Measurements from ENCODE around the gene STYXL1.
A peak's percentile ranks its signal among the peaks of the same experiment; 100 is the strongest.

The STYXL1 gene

GRCh38 chr7:75971961-75972763, 75.6 kb downstream of the STYXL1 start:
- DNase-seq: no peak

- no peak for DNase-seq
These were observed 76.4 kb downstream of the STYXL1 start for GRCh38 chr7:75971309-75971960.

DNA sequence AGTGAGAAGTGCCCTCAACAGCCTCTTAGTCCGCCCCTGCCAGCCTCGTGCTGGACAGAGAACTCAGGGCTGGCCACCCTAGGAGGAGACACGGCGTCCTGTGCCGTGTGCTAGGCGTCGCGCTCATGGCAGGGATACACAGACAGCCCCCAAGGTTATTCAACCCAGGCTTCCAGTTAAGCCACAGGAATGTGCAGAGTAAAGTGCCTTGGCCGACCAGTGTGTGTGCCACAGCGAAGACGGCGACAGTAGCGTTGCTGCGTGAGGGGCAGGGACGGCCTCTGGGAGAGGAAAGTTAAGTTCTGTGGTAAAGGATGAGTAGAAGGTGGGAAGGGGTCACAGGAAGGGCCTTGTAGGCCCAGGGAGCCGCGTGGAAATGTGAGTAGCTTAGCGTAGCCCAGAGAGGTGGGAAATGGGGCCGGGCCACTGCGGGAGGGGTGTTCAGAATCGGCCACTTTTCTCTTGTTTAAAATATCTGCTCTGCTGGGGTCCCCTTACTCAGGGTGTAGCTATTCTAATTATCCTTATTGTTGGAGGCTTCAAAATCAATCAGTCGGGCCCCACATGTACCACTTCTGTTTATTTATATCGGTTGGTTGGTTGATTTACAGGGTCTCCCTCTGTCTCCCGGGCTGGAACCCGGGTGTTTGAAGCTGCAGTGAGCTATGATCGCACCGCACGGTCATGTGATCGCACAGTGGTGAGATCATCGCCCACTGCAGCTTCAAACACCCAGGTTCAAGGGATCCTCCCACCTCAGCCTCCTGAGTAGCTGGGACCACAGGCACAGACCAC, 77.9 kb downstream of the STYXL1 start:
- no peak for DNase-seq

GRCh38 chr7:75969182-75969581, 78.6 kb downstream of the STYXL1 start:
- DNase-seq: no peak

- no peak for DNase-seq
These were observed 79.2 kb downstream of the STYXL1 start for GRCh38 chr7:75968561-75969001.

DNA sequence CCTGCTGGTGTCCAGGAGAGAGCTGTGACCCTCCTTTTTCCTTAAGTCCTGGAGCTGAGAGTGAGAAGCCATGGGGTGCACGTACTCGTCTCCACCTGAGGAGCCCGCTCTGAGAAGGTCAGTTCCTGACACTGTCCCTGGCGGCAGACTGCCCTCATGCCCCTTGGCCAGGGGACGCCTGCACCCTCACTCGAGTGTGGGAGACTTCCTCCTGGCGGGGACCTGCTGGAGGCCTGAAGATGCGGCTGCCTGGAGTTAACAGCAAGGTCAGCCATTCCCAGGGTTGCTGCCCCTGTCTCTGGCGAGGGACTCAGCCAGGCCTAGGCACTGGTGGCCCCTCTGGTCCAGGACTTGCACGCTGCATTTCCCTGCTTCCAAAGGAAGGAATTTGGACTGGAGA, 79.8 kb downstream of the STYXL1 start:
- DNase-seq: no peak

DNA sequence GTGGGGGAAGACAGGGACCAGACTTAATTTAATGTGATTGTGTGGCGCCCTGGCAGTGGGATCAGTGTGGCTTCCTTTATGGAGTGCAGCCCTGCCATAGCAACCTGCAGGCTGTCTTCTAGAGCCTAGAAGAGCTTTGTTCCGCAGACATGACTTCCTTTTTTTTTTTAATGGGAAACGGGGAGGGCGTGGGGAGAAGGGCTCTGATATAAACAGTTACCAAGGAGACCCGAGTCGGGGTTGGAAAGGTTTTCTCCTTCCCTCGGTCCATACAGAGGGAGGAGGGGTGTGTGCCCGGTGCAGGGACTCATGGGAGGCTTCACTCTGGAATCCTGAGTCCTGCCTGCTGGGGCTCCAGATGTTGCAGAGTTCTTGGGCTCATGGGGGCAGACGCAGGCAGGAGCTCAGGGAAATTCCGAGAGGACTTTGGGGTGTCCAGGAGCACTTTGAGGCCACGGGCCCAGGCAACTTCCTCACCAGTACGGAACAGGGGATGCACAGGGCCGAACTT, 80.3 kb downstream of the STYXL1 start:
- no peak for DNase-seq

- DNase-seq: no peak
These were observed 80.7 kb downstream of the STYXL1 start for GRCh38 chr7:75967055-75967454.

DNA sequence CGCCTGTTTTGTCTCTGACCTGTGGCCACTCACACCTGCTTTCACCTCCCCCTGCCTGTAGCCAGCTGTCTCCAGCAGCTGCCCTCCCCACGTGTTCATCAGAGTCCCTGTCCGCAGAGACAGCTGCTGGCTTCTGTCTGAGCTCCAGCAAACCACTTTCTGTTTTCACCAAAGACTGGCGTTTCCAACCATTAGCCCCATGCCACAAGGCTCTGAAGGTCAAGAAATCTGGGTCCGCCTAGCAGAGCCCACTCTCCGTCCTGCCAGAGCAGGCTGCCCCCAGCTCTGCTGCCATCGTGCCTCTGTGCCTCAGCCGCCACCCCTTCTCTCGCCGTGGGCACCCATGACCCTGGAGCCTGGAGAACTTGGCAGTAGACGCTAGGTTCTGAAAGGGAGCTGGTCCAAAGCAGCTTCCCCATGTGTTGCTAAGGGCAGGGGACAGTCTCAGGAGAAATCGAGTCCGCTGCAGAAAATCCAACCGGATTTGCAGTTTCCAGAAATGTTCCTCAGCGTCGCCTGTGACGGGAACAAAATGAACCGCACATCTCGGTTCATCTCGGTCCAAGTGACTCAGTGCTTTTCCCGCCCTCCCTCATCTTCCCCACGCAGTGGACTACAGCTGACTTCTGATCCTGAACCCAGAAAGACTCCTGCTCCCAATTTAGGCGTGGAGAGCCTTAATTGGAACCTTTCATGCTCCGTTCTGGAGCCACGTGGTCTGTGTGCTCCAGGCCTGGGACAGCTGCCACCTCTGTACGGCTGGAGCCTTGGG, 81.4 kb downstream of the STYXL1 start:
- DNase-seq: peak; percentile 41

GRCh38 chr7:75965617-75966016, 82.2 kb downstream of the STYXL1 start:
- no peak for DNase-seq

DNA sequence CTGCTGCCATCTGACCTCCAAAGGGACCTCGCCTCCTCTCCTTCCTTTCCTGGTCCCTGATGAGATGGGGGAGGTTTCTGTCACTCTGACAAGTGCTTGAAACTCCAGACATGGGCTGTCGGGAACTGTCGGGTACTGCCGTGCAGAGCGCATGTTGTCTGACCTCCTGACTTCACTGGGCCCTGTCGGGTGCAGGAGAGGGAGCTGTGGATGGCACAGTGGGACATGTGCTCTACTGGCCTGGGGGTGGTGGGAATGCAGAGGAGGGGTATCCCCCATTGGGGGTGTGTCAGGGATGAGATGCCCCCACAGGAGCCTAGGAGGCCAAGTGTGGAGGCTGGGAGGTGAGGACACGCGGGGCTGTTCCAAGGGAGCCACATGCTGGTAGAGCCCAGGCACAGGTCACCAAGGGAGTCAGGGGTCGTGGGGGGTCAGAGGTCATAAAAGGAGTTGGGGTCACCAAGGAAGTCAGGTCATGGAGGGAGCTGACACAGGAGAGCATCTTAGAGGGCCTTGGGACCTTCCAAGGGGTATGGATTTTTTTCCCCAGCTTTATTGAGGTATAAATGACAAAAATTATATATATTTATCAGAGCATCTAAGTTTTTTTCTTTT, 84.3 kb downstream of the STYXL1 start:
- no peak for DNase-seq

- no peak for DNase-seq
These were observed 85.0 kb downstream of the STYXL1 start for GRCh38 chr7:75962607-75963380.

DNA sequence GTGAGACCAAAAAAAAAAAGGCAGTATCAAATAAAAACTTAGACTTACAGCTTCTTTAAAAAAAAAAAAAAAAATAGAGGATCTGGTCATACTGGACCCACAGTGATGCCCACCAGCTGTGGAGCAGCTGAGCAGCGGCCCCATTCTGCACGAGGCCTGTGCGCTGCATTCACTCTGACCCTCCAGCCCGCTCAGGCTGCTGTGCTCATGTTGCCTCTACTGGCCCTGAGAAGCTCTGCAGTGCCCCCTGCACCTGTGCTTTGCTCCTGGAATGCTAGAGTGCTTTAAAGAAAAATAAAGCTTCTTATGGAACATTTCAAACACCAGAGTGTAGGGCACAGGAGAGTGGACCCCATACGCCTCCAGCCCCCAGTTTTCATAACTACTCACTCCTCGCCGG, 86.6 kb downstream of the STYXL1 start:
- DNase-seq: no peak

DNA sequence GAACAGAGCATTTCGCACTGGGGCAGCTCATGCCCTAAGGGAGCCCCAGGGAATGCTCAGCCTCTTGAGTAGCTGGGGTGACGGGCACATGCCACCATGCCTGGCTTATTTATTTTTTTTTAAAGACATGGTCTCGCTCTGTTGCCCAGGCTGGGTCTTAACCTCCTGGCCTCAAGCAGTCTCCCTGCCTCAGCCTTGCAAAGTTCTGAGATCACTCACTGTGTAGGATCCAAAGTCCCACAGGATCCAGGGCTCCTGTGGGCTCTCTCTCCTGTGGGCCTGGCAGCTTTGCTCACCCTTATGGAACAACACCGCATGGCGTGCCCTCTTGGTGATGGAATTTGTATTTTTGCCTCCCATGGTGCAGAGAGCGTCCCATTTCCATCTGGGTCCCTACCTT, 87.4 kb downstream of the STYXL1 start:
- DNase-seq: no peak

- no peak for DNase-seq
These were observed 88.8 kb downstream of the STYXL1 start for GRCh38 chr7:75958802-75959543.

DNA sequence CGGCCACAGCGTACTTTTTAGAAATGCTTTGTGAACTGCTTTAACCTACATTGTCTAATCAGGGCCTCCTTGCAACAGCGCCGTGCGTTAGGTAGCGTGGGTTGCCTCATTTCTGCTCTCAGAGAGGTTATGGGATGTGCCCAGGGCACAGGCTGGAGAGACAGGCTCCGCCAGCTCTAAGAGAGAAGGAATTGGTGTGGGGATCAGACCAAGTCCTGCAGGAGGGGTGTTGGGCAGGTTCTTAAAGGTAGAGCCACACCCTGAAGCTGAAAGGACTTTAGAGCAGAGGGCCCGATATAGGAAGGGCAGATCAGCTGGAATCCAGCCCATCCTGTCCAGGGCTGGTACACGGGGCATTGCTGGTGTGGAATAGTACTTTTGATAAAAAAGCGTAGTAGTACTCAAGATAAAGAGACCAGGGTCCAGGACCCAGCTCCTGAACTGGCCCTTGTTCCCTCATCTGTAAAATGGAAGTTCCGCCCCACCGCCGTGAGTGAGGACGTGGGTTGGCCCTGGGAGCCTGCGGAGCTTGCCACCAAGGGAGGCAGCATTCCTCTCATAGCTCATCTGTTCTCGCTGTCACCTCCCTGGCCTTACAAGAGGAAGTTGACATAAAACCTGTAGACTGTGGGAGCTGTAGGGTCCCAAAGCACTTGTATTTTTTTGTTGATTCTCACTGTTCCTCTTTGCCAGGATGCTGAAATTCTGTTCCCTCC, 90.6 kb downstream of the STYXL1 start:
- DNase-seq: no peak

DNA sequence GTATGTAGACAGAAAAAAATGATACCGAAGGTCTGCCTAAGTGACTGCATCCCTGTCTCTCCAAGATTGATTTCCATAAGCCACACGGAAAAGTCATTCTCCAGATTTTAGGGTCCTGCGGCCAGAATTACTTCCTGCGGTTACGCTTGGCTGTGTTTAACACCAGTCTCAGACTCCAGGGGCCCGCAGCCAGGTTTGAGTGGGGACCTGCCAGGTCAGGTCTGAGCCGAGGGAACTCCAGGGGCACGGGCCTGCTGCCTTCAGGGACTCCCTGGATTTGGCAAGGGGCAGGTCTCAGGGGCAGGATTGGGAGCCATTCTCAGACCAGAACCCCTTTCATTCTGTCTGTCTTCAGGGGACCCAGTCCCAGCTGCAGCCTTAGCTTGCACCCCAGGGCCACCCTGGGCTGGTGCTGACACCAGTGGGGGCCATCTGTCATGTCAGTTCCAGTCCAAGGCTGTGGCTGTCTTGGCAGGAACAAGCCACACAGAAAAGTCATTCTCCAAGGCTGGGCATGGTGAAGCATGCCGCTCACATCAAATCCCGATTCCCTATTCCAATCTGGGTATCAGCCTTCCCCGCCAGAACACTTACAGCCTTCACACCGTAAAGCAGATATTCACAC, 92.4 kb downstream of the STYXL1 start:
- DNase-seq: no peak

- DNase-seq: no peak
These were observed 93.9 kb downstream of the STYXL1 start for GRCh38 chr7:75953931-75954330.

- no peak for DNase-seq
These were observed 94.4 kb downstream of the STYXL1 start for GRCh38 chr7:75953431-75953830.

All from NCI-H2107 (cell line).